OCI-LY7 (cell line): Measurements from ENCODE around the gene EVI5L. TPM values are rescaled to one million over a fixed set of nuclear protein-coding genes. Genes with fewer than 3 reads are reported as not detected.

Source experiments
- BruUV-seq: library from RNA; stranded (reverse); fragments of 400-500 nt; replicated peaks from 2 replicates; lab custom pipeline; 2021; lab: Mats Ljungman, UMichigan
- CTCF ChIA-PET: fragments of 300-600 bp; sonication (Branson Sonifier 250); formaldehyde crosslinking; loops from one replicate; lab custom pipeline; 2022; ENCODE audit warnings: antibody characterized with exemption; ENCODE audit not compliant: unreplicated experiment; lab: Charles Lee
- POLR2A ChIA-PET: fragments of 300-600 bp; sonication (Branson Sonifier 250); formaldehyde crosslinking; loops from one replicate; lab custom pipeline; 2022; ENCODE audit warnings: antibody characterized with exemption; lab: Charles Lee
- DNase-seq: peaks from one replicate; pipeline ENCODE4 v3.0.0-alpha.2; 2015; ENCODE audit warnings: low spot score
- H2AFZ ChIP-seq: fragments of 200-600 bp; sonication (generic), shearing (Covaris generic); 2 replicates; pipeline ENCODE4 v1.6.1; 2014; ENCODE audit warnings: mild to moderate bottlenecking, antibody characterized with exemption, low read length, moderate library complexity
- H3K27ac ChIP-seq: fragments of 200-600 bp; sonication (generic); 2 replicates; pipeline ENCODE4 v1.5.1; 2014; ENCODE audit warnings: mixed run types, low read depth, mild to moderate bottlenecking, moderate library complexity, low read length, inconsistent platforms; ENCODE audit not compliant: poor library complexity, severe bottlenecking
- H3K36me3 ChIP-seq: fragments of 200-600 bp; sonication (generic); 2 replicates; pipeline ENCODE4 v1.6.1; 2014; ENCODE audit warnings: mild to moderate bottlenecking, antibody characterized with exemption, low read length, moderate library complexity, mixed read lengths; ENCODE audit not compliant: insufficient read depth
- H3K4me1 ChIP-seq: fragments of 200-600 bp; sonication (generic); 2 replicates; pipeline ENCODE4 v1.5.1; 2014; ENCODE audit warnings: mild to moderate bottlenecking, low read length; ENCODE audit not compliant: insufficient read depth, poor library complexity, severe bottlenecking
- H3K4me2 ChIP-seq: fragments of 200-600 bp; sonication (generic); 2 replicates; pipeline ENCODE4 v1.6.1; 2014; ENCODE audit warnings: mild to moderate bottlenecking, low read length
- H3K4me3 ChIP-seq: fragments of 200-600 bp; sonication (generic); 2 replicates; pipeline ENCODE4 v1.5.1; 2014; ENCODE audit warnings: mild to moderate bottlenecking, low read depth, low read length; ENCODE audit not compliant: poor library complexity, severe bottlenecking
- H3K79me2 ChIP-seq: fragments of 200-600 bp; sonication (generic); 2 replicates; pipeline ENCODE4 v1.6.1; 2016; ENCODE audit warnings: low read depth, mild to moderate bottlenecking, low read length, moderate library complexity, mixed read lengths; ENCODE audit not compliant: insufficient read depth
- H3K9me2 ChIP-seq: fragments of 200-600 bp; sonication (generic); 2 replicates; pipeline ENCODE4 v1.6.1; 2016; ENCODE audit warnings: mild to moderate bottlenecking, low read length, mixed read lengths; ENCODE audit not compliant: insufficient read depth
- H3K9me3 ChIP-seq: fragments of 200-600 bp; sonication (generic); 2 replicates; pipeline ENCODE4 v1.6.1; 2014; ENCODE audit warnings: mild to moderate bottlenecking, mixed run types, low read length, mixed read lengths
- H4K20me1 ChIP-seq: fragments of 200-600 bp; sonication (generic); 2 replicates; pipeline ENCODE4 v1.6.1; 2014; ENCODE audit warnings: mild to moderate bottlenecking, antibody characterized with exemption, low read length, moderate library complexity, mixed read lengths; ENCODE audit not compliant: insufficient read depth
- CTCF ChIP-seq: fragments of 200-600 bp; sonication (generic); conservative IDR thresholded peaks from 2 replicates; pipeline ENCODE4 v1.5.1; 2014; ENCODE audit warnings: mild to moderate bottlenecking, antibody characterized with exemption, low read length, moderate library complexity, mixed read lengths
- EZH2phosphoT487 ChIP-seq: fragments of 200-600 bp; sonication (generic); IDR thresholded peaks from 2 replicates; pipeline ENCODE4 v1.6.1; 2018; ENCODE audit warnings: low read depth, borderline replicate concordance, mild to moderate bottlenecking, mixed run types, antibody characterized with exemption, low read length, moderate library complexity, mixed read lengths
- intact Hi-C: fragments of 100-400 bp; cut with micrococcal nuclease; formaldehyde crosslinking; loops from one replicate; pipeline ENCODE4 v1.10.0; 2022; ENCODE audit not compliant: unreplicated experiment
- total RNA-seq, 2 experiments: library from RNA; depleted of rRNA in 1 of 2; stranded (reverse); fragments of >200 nt in 1 of 2; shearing (Covaris generic) in 1 of 2; gene quantifications; 2 replicates each; pipeline ENCODE4 v1.2.3, GENCODE V29; 2014 to 2022

Gene EVI5L
- total RNA-seq, 2 experiments from 2014 or later: 2.7 to 5.5 TPM

GRCh38 chr19:7909471-7910067 is 79.6 kb downstream of the EVI5L start:
- H3K4me2 ChIP-seq: no peak overlapping the region
- no peaks in the 10 kb centered on the region for H3K9me2 ChIP-seq
- intact Hi-C loops: no loop called here
- H3K36me3 ChIP-seq: peaks cover 46% of the 10 kb centered on the region
- TF ChIP-seq EZH2phosphoT487 (no peak), CTCF (no peak)
- ChIA-PET POLR2A (no interaction called here), CTCF (no interaction called here)
- H3K79me2 ChIP-seq: peaks cover 18% of the 10 kb centered on the region
- DNase-seq: no peak
- peaks cover 10% of the 10 kb centered on the region for H3K4me1 ChIP-seq
- H3K9me3 ChIP-seq: no peaks in the 10 kb centered on the region
- H4K20me1 ChIP-seq: 0 out of 2 replicates have a peak, but pooled peaks cover 6% of the 10 kb centered on the region
- no peak overlapping the region for H3K4me3 ChIP-seq
- H2AFZ ChIP-seq: no peak overlapping the region
- H3K27ac ChIP-seq: no peak overlapping the region
- BruUV-seq: no TSS peak

- ChIA-PET CTCF (interaction anchor here (0.7 to 1.1 kb wide), 2 partner anchors 9 to 10 kb away, joined by 3 to 4 read pairs; partner anchors contain the start of gene SNAPC2), POLR2A (no interaction called here)
- Histone ChIP-seq H3K4me2 (no peak overlapping the region), H3K4me3 (no peak overlapping the region), H3K79me2 (peaks cover 8% of the 10 kb centered on the region), H3K9me3 (no peaks in the 10 kb centered on the region), H3K9me2 (no peaks in the 10 kb centered on the region), H3K27ac (no peak overlapping the region), H4K20me1 (no peaks in the 10 kb centered on the region), H3K36me3 (peaks cover 46% of the 10 kb centered on the region), H3K4me1 (peaks cover under 1% of the 10 kb centered on the region), H2AFZ (no peak overlapping the region)
- BruUV-seq: no TSS peak
- TF ChIP-seq CTCF (no peak), EZH2phosphoT487 (no peak)
- no peak for DNase-seq
- intact Hi-C loops: no loop called here
Observed at GRCh38 chr19:7910321-7911161, 80.5 kb downstream of the EVI5L start.
